ENCODE data around the gene RAPGEF5.

Gene RAPGEF5

GRCh38 chr7:22296265-22296566 is 60.7 kb downstream of the RAPGEF5 start:
- DNase-seq (ENCODE audit: insufficient read length, low spot score) (no peak), FAIRE-seq (no peak)
- TF ChIP-seq, protein P1, sequence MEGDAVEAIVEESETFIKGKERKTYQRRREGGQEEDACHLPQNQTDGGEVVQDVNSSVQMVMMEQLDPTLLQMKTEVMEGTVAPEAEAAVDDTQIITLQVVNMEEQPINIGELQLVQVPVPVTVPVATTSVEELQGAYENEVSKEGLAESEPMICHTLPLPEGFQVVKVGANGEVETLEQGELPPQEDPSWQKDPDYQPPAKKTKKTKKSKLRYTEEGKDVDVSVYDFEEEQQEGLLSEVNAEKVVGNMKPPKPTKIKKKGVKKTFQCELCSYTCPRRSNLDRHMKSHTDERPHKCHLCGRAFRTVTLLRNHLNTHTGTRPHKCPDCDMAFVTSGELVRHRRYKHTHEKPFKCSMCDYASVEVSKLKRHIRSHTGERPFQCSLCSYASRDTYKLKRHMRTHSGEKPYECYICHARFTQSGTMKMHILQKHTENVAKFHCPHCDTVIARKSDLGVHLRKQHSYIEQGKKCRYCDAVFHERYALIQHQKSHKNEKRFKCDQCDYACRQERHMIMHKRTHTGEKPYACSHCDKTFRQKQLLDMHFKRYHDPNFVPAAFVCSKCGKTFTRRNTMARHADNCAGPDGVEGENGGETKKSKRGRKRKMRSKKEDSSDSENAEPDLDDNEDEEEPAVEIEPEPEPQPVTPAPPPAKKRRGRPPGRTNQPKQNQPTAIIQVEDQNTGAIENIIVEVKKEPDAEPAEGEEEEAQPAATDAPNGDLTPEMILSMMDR (IDR thresholded peaks at IDR 0.05; ENCODE audit: insufficient read depth, missing control alignments), result no peak

DNA sequence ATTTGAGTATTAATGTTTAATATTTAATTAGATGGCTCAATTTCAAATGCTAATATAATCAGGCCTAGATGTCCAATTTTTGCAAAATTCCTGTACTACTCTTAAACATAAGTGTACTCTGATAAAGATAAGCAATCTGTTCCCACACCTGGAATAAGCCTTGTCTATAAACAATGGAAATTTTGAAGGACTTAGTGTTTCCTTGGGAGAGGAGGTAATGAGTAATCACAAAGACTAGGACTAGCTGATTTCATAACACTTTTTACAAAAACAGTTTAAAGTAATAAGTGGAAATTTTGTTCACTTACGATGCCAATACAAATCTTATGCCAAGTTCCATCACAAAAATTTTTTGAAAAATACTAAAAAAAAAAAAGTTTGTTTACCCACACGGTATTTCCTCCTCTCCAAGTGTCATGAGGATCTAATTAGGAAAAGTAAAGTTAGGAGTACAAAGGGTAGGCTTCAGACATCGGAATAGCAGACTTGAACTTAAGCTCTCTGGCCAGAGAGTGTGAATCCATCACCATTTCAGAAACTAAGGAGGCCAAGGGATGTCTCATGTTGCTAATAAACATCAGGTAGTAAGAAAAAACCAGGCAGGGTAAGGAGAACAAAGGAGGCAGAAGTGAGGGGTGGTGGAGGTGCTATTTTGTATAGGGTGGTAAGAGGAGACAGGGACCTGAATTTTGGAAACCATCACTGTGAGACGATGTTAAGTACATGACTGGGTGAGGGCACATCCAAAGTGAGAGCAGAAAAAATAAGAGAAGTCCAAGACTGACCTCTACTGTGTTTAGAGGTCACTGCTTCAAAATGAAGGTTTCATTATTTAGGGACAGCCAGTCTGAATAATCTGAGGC is 61.3 kb downstream of the RAPGEF5 start:
- DNase-seq (ENCODE audit: insufficient read length, low spot score), result no peak
- TF ChIP-seq, protein P1 (IDR thresholded peaks at IDR 0.05; ENCODE audit: insufficient read depth, missing control alignments), result no peak
- FAIRE-seq, result no peak

- FAIRE-seq (peak; percentile 61), DNase-seq (ENCODE audit: insufficient read length, low spot score) (no peak)
- TF ChIP-seq, protein P1 (IDR thresholded peaks at IDR 0.05; ENCODE audit: insufficient read depth, missing control alignments), result no peak
Observed at GRCh38 chr7:22292531-22292930, 64.4 kb downstream of the RAPGEF5 start.

DNA sequence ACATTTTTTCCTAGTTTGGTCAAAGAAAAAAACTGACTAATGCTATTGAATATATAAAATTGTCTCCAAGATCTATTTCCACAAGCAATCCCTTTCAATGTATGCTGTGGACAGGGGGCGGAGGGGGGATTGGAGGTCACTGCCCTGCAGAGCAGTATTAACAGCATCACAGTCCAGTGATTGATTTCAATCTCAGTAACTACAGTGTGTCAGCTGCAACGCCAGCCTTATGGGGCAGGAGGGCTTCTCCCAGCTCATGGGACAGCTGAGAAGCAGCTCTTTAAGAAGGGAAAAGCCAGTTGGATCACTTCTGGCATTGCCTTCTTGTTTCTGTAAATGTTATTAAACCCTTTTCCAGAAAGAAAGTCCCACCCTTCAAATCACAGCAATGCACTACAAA is 65.0 kb downstream of the RAPGEF5 start:
- TF ChIP-seq, protein P1 (IDR thresholded peaks at IDR 0.05; ENCODE audit: insufficient read depth, missing control alignments), result no peak
- DNase-seq (ENCODE audit: insufficient read length, low spot score), result no peak
- no peak for FAIRE-seq

- FAIRE-seq (no peak), DNase-seq (ENCODE audit: insufficient read length, low spot score) (no peak)
- TF ChIP-seq, protein P1 (IDR thresholded peaks at IDR 0.05; ENCODE audit: insufficient read depth, missing control alignments), result no peak
Observed at GRCh38 chr7:22288202-22288601, 68.8 kb downstream of the RAPGEF5 start.

DNA sequence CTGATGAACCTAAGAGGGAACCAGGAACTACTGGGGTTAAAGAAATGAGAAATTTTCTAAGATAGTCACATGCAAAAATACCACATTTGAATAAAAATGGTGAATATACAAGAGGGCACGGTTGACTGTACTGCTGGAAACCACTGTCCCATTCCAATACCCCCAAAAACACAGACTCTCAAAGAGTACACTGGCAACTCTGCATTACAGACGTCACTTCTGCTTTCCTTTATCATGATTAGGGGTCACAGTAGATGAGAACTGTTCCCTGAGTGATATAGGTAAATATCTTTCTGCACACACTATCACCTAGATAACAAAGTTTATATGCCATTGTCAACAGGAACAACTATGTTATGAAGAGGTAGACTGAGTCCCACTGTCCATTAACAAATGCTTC is 69.5 kb downstream of the RAPGEF5 start:
- DNase-seq (ENCODE audit: insufficient read length, low spot score) (no peak), FAIRE-seq (no peak)
- TF ChIP-seq, protein P1 (IDR thresholded peaks at IDR 0.05; ENCODE audit: insufficient read depth, missing control alignments), result no peak

GRCh38 chr7:22286436-22286835 is 70.5 kb downstream of the RAPGEF5 start:
- DNase-seq (ENCODE audit: insufficient read length, low spot score) (no peak), FAIRE-seq (no peak)
- TF ChIP-seq, protein P1 (IDR thresholded peaks at IDR 0.05; ENCODE audit: insufficient read depth, missing control alignments), result no peak

Data from D721Med (cell line).